ENCODE results near the gene PDE11A.

Gene PDE11A

DNA sequence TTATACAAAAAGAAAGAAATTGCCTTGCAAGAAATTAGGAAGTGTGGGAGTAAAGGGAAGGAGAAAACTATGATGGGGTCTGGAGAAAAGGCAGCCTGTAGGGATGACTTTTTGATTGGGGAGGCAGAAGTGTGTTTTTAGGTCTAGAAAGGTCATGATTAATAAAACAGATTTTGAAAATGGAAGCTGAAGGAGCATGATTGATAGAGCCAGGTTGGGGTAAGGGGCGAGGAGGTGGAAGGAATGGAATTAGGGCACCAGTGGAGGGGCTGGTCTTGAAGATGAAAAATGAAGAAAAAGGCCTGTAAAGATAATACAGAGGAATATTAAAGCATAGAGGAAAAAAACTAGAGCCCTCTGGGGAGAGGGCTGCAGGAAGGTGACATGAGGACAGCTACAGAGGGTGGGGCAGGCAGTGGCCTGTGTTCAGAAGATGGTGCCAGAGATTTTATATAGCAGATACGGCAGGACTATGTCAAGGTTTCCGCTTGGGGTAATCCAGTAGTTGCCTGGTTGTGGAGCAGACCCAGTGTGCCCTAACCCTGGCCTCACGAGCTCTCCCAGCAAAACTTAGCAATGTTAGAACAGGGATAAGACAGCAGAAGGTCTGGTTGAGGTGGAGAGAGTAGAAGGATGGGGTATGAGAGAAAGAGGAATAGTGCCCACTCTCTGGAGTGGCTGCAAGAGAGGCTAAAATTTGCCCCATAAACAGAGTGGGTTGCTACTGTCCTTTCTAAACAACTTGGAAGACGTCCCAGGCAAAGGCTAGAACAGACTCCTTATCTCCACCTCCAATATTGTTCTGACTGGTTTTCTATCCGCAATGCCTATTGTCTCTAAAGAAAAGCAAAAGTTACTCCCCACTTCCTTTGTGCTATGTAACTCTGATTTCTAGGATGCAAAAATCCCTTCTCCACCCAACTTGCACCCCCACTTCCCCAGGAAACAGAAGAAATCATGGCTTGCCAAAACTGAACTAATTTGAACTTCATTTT, 392.7 kb downstream of the PDE11A start:
- peak; percentile 46 for DNase-seq
- H3K27me3 ChIP-seq, result no peaks in the 10 kb centered on the region
- TF ChIP-seq, protein P1, sequence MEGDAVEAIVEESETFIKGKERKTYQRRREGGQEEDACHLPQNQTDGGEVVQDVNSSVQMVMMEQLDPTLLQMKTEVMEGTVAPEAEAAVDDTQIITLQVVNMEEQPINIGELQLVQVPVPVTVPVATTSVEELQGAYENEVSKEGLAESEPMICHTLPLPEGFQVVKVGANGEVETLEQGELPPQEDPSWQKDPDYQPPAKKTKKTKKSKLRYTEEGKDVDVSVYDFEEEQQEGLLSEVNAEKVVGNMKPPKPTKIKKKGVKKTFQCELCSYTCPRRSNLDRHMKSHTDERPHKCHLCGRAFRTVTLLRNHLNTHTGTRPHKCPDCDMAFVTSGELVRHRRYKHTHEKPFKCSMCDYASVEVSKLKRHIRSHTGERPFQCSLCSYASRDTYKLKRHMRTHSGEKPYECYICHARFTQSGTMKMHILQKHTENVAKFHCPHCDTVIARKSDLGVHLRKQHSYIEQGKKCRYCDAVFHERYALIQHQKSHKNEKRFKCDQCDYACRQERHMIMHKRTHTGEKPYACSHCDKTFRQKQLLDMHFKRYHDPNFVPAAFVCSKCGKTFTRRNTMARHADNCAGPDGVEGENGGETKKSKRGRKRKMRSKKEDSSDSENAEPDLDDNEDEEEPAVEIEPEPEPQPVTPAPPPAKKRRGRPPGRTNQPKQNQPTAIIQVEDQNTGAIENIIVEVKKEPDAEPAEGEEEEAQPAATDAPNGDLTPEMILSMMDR (IDR thresholded peaks at IDR 0.05; ENCODE audit: low read depth, low read length), result no peak

DNA sequence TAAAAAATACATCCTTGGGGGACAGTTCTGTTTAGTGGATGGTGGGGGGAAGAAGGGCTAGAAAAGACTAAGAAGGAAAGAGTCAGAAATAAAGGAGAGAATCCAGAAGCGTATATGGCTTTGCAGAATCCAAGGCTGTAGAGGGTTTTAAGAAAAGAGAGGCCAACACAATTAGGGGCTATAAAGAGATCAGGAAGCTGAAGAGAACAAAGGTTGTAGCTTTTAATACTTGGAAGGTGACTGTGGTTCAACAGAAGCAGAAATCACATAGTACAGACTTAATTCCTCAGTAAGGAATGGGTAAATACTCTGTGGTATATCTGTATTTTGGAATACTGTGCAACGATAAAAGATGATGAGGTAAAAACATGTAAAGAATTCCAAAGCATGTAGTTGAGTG, 393.6 kb downstream of the PDE11A start:
- Histone ChIP-seq H3K4me1 (peaks cover 19% of the 10 kb centered on the region), H3K9me3 (no peaks in the 10 kb centered on the region), H3K27me3 (no peaks in the 10 kb centered on the region), H3K4me3 (ENCODE audit: low read depth, low read length) (no peak overlapping the region), H3K36me3 (no peaks in the 10 kb centered on the region)
- DNase-seq, result no peak
- TF ChIP-seq, protein P1 (IDR thresholded peaks at IDR 0.05; ENCODE audit: low read depth, low read length), result no peak

More for the DNA sequence above, 392.7 kb downstream of the PDE11A start:
- no peaks in the 10 kb centered on the region for H3K9me3 ChIP-seq
- no peak overlapping the region for H3K4me3 ChIP-seq (ENCODE audit: low read depth, low read length)
- H3K4me1 ChIP-seq, result peaks cover 19% of the 10 kb centered on the region
- H3K36me3 ChIP-seq, result no peaks in the 10 kb centered on the region

DNA sequence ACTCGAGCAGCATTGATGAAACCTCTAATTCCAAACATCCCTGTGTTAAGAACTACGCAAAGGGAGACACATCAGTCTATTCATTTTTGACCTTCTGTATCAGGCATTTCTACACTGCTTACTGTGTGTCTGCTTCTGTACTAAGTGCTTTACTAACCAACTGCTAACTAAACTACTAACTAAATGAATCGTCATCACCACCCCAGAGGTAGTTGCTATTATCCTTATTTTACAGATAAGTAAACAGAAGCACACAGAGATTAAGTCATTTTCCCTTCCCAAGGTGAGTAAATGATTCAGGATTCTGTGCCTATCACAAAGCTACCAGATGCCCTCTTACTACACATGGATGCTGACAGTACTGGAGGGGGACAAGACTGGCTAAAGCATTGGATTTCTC, 395.9 kb downstream of the PDE11A start:
- no peak for DNase-seq
- no peaks in the 10 kb centered on the region for H3K36me3 ChIP-seq
- H3K27me3 ChIP-seq, result no peaks in the 10 kb centered on the region
- no peak overlapping the region for H3K4me3 ChIP-seq (ENCODE audit: low read depth, low read length)
- peaks cover 19% of the 10 kb centered on the region for H3K4me1 ChIP-seq
- H3K9me3 ChIP-seq, result no peaks in the 10 kb centered on the region
- TF ChIP-seq, protein P1 (IDR thresholded peaks at IDR 0.05; ENCODE audit: low read depth, low read length), result no peak

DNA sequence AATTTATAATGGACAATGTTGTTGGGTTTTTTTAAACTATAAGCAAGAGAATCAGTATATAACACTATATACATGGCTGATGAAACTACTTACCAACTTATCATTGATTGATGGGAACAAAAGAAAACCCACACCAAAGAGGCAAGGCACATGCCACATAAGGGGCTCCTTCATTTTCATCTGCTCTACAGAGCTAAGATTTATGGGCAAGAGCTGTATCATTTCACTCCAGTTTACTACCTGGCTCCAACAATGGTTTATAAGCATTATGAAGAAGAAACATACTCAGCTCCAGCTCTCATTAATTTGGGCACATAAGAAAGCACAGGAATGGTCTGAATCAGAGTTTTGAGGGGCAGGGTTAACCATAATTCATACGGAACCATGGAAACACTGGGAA, 396.8 kb downstream of the PDE11A start:
- Histone ChIP-seq H3K4me1 (peaks cover 19% of the 10 kb centered on the region), H3K9me3 (no peaks in the 10 kb centered on the region), H3K4me3 (ENCODE audit: low read depth, low read length) (no peak overlapping the region), H3K27me3 (no peaks in the 10 kb centered on the region), H3K36me3 (no peaks in the 10 kb centered on the region)
- TF ChIP-seq, protein P1 (IDR thresholded peaks at IDR 0.05; ENCODE audit: low read depth, low read length), result no peak
- DNase-seq, result no peak

DNA sequence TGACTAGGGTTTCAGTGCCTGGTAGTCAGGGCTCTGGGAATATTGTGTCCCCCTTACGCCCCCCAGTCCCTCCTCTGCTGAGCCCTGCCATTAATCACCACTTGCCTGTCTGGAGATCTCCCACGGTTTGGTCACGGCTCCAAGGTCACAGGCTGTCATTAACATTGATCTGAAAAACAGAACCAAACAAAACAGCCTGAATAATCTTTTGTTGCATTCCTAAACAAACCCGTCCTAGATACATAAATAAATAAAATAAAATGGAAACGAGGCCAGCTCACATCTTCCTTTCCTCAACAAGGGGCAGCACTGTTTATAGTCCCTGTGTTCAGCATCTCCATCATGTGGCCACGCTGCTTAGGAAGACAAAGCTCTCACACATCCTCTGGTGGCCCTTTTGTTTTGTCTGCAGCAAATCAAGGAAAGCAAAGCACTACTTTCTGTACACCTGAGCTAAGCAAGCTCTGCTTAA, 397.2 kb downstream of the PDE11A start:
- peak; percentile 12 for DNase-seq
- TF ChIP-seq, protein P1 (IDR thresholded peaks at IDR 0.05; ENCODE audit: low read depth, low read length), result no peak
- no peaks in the 10 kb centered on the region for H3K36me3 ChIP-seq
- H3K9me3 ChIP-seq, result no peaks in the 10 kb centered on the region
- H3K4me3 ChIP-seq (ENCODE audit: low read depth, low read length), result no peak overlapping the region
- H3K4me1 ChIP-seq, result peaks cover 19% of the 10 kb centered on the region
- no peaks in the 10 kb centered on the region for H3K27me3 ChIP-seq

Measured in BE2C (cell line).